ENCODE results near the gene ENAH. TPM values are rescaled to one million over a fixed set of nuclear protein-coding genes. Genes with fewer than 3 reads are reported as not detected.
"Not testable (repeated sequence)": the region's sequence is repeated elsewhere in the genome, so short reads cannot be mapped to it uniquely, and the experiment has no call there.

Gene ENAH
- polyA plus RNA-seq, 2 donors = 6.7 to 6.9 TPM

DNA sequence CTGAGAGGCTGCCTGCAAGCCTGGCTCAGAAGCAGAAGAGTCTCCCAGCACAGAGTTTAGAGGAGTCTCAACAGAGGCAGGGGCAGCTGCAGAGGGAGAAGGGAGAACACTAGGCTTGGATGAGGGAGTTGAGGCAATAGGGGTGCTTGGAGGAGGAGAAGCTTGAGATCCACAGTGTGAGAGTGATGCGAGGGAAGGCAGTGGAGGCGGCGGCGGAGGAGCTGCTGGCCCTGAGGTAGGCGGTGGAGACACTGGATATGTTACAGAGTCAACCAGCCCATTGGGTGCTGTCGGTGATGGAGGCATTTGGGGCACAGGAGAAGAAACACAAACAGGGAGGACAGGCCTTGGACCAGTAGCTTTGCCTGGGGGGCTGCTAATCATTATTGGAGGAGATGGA is 135.7 kb downstream of the ENAH start:
- H3K36me3 ChIP-seq (ENCODE audit: control insufficient read depth in 2 of 2, insufficient read depth in 2 of 2, low read length in 1 of 2) = peaks cover 0 to 2% of the 10 kb centered on the region in 2 donors
- 95 to 99% methylated on average over 6 of the region's 6 CpGs for WGBS, 2 donors
- no peaks in the 10 kb centered on the region for H3K4me1 ChIP-seq (ENCODE audit: control insufficient read depth in 2 of 2, insufficient read depth in 2 of 2, low read length in 1 of 2)
- no peaks in the 10 kb centered on the region for H3K9me3 ChIP-seq (ENCODE audit: control insufficient read depth in 2 of 2, insufficient read depth in 1 of 2, low read depth in 1 of 2, low read length in 1 of 2)
- H3K27ac ChIP-seq (ENCODE audit: low read depth in 2 of 2, low read length in 1 of 2) = no peak overlapping the region
- no peaks in the 10 kb centered on the region for H3K27me3 ChIP-seq (ENCODE audit: control insufficient read depth in 1 of 2, insufficient read depth in 2 of 2, low read length in 2 of 2)
- no peak overlapping the region for H3K4me3 ChIP-seq (ENCODE audit: low read depth in 1 of 2, low read length in 2 of 2)

DNA sequence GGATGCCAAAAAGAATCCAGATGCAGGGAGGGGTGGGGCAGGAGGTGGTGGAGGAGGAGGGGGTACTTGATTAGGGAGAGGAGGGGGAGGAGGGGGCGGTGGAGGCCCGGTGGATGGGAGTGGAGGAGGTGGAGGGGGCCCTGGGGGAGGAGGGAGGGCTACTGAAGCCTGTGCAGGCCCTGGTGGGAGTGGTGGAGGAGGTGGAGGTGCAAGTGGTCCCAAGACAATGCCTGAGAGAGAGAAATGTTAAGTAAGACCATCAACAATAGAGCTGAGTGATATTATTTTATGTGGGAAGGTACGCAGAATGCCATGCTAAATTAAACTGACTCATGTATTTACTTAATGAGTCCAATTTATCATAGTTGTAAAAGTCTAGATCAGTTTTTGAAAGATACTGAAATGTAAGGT is 138.2 kb downstream of the ENAH start:
- WGBS, 2 donors = 64 to 72% methylated on average over 3 of the region's 3 CpGs
- no peaks in the 10 kb centered on the region for H3K9me3 ChIP-seq (ENCODE audit: control insufficient read depth in 2 of 2, insufficient read depth in 1 of 2, low read depth in 1 of 2, low read length in 1 of 2)
- no peak overlapping the region for H3K4me3 ChIP-seq (ENCODE audit: low read depth in 1 of 2, low read length in 2 of 2)
- H3K27ac ChIP-seq (ENCODE audit: low read depth in 2 of 2, low read length in 1 of 2) = no peak overlapping the region
- H3K27me3 ChIP-seq (ENCODE audit: control insufficient read depth in 1 of 2, insufficient read depth in 2 of 2, low read length in 2 of 2) = no peaks in the 10 kb centered on the region
- no peaks in the 10 kb centered on the region for H3K4me1 ChIP-seq (ENCODE audit: control insufficient read depth in 2 of 2, insufficient read depth in 2 of 2, low read length in 1 of 2)
- peaks cover 0 to 2% of the 10 kb centered on the region in 2 donors for H3K36me3 ChIP-seq (ENCODE audit: control insufficient read depth in 2 of 2, insufficient read depth in 2 of 2, low read length in 1 of 2)

DNA sequence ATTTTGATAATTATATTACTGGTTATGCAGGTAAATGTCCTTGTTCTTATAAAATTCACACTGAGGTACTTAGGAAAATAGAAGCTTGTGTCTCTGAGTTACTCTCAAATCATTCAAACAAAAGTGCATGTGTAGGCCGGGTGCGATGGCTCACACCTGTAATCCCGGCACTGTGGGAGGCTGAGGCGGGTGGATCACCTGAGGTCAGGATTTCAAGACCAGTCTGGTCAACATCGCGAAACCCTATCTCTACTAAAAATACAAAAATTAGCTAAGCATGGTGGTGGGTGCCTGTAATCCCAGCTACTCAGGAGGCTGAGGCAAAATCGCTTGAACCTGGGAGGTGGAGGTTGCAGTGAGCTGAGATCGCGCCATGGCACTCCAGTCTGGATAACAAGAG is 139.3 kb downstream of the ENAH start:
- not testable (repeated sequence) for H3K27me3 ChIP-seq (ENCODE audit: control insufficient read depth in 1 of 2, insufficient read depth in 2 of 2, low read length in 2 of 2); H3K36me3 ChIP-seq (ENCODE audit: control insufficient read depth in 2 of 2, insufficient read depth in 2 of 2, low read length in 1 of 2); H3K9me3 ChIP-seq (ENCODE audit: control insufficient read depth in 2 of 2, insufficient read depth in 1 of 2, low read depth in 1 of 2, low read length in 1 of 2); H3K4me1 ChIP-seq (ENCODE audit: control insufficient read depth in 2 of 2, insufficient read depth in 2 of 2, low read length in 1 of 2); H3K27ac ChIP-seq (ENCODE audit: low read depth in 2 of 2, low read length in 1 of 2); H3K4me3 ChIP-seq (ENCODE audit: low read depth in 1 of 2, low read length in 2 of 2)
- WGBS, 2 donors = 97 to 98% methylated on average over 9 of the region's 9 CpGs

DNA sequence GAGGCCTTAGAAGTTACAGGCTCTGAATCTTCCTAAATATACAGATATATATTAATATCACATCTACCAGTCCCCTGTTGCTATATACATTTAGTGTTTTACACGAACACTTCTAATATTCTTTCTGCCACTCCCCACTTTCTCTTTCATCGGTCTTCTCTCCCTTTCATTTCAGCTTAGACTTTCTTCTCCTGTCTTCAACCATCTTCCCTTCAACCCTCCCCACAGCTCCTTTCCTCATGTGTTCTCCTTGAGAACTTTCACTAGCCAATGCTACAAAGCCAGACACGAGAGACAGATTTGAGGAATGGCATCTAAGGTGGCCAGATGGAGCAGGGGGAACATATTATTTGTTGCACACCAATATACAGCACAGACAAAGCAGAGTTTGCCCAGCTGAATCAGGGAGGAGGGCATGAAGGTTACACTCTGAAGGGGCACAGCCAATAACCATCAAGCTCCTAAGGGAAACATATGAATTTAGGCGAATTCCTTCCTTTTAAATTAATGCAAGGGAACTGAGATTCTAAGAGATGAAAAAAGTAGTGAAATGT is 141.0 kb downstream of the ENAH start:
- H3K27ac ChIP-seq (ENCODE audit: low read depth in 2 of 2, low read length in 1 of 2) = no peak overlapping the region
- WGBS, 2 donors = 91 to 96% methylated on average over 4 of the region's 4 CpGs
- H3K9me3 ChIP-seq (ENCODE audit: control insufficient read depth in 2 of 2, insufficient read depth in 1 of 2, low read depth in 1 of 2, low read length in 1 of 2) = no peaks in the 10 kb centered on the region
- H3K4me3 ChIP-seq (ENCODE audit: low read depth in 1 of 2, low read length in 2 of 2) = no peak overlapping the region
- no peaks in the 10 kb centered on the region for H3K4me1 ChIP-seq (ENCODE audit: control insufficient read depth in 2 of 2, insufficient read depth in 2 of 2, low read length in 1 of 2)
- no peaks in the 10 kb centered on the region for H3K36me3 ChIP-seq (ENCODE audit: control insufficient read depth in 2 of 2, insufficient read depth in 2 of 2, low read length in 1 of 2)
- no peaks in the 10 kb centered on the region for H3K27me3 ChIP-seq (ENCODE audit: control insufficient read depth in 1 of 2, insufficient read depth in 2 of 2, low read length in 2 of 2)

DNA sequence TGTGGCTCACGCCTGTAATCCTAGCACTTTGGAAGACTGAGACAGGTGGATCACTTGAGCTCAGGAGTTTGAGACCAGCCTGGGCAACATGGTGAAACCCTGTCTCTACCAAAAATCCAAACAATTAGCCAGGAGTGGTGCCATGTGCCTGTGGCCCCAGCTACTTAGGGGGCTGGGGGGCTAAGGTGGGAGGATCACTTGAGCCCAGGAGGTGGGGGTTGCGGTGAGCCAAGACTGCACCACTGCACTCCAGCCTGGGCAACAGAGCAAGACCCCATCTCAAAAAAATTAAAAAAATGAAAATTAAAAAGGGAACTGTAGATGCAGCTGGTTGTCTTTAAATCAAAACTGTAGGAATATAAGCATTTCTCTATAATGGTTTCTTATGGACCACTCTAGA is 142.2 kb downstream of the ENAH start:
- H3K4me3 ChIP-seq (ENCODE audit: low read depth in 1 of 2, low read length in 2 of 2); H3K9me3 ChIP-seq (ENCODE audit: control insufficient read depth in 2 of 2, insufficient read depth in 1 of 2, low read depth in 1 of 2, low read length in 1 of 2); H3K27ac ChIP-seq (ENCODE audit: low read depth in 2 of 2, low read length in 1 of 2); H3K4me1 ChIP-seq (ENCODE audit: control insufficient read depth in 2 of 2, insufficient read depth in 2 of 2, low read length in 1 of 2); H3K27me3 ChIP-seq (ENCODE audit: control insufficient read depth in 1 of 2, insufficient read depth in 2 of 2, low read length in 2 of 2); H3K36me3 ChIP-seq (ENCODE audit: control insufficient read depth in 2 of 2, insufficient read depth in 2 of 2, low read length in 1 of 2): not testable (repeated sequence)
- 94 to 98% methylated on average over 2 of the region's 2 CpGs for WGBS, 2 donors

DNA sequence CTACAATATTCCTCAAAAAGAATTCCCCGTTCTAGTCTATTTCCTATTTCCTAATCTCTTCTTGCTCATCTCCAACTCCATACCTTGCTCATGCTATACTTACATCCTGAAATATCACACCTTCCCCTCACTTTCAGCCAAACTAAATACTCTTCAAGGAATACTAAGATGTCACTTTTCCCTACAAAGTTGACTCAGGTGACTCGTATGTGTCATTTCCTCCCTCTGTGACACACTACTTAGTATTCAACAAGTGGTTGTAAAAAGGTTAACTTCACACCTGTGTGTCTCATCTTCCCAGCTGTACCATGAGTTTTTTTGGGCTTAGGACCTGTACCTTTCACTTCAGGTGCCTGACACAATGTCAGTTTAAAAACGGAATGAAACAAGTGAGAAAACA is 143.2 kb downstream of the ENAH start:
- Histone ChIP-seq H3K36me3 (ENCODE audit: control insufficient read depth in 2 of 2, insufficient read depth in 2 of 2, low read length in 1 of 2) (no peaks in the 10 kb centered on the region), H3K27me3 (ENCODE audit: control insufficient read depth in 1 of 2, insufficient read depth in 2 of 2, low read length in 2 of 2) (no peaks in the 10 kb centered on the region), H3K4me3 (ENCODE audit: low read depth in 1 of 2, low read length in 2 of 2) (no peak overlapping the region), H3K9me3 (ENCODE audit: control insufficient read depth in 2 of 2, insufficient read depth in 1 of 2, low read depth in 1 of 2, low read length in 1 of 2) (no peaks in the 10 kb centered on the region), H3K27ac (ENCODE audit: low read depth in 2 of 2, low read length in 1 of 2) (no peak overlapping the region), H3K4me1 (ENCODE audit: control insufficient read depth in 2 of 2, insufficient read depth in 2 of 2, low read length in 1 of 2) (no peaks in the 10 kb centered on the region)
- WGBS, 2 donors = 83 to 84% methylated on average over 3 of the region's 3 CpGs

DNA sequence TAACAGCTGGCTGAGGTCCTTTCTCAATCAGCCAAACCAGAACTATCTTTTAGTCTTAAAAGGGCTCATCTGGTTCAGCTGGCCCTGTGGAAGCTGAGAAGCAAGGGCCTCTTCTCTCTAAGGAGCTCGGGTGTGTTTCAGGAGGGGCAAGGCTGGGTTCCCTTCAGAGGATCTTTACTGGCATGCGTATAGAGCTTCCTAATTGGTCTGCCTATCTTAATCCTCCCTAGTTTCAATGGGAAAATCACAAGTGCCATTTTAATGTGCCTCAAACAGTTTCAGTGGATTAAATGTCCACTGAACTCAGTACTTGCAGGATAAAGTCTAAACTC is 143.6 kb downstream of the ENAH start:
- no peaks in the 10 kb centered on the region for H3K4me1 ChIP-seq (ENCODE audit: control insufficient read depth in 2 of 2, insufficient read depth in 2 of 2, low read length in 1 of 2)
- H3K27me3 ChIP-seq (ENCODE audit: control insufficient read depth in 1 of 2, insufficient read depth in 2 of 2, low read length in 2 of 2) = no peaks in the 10 kb centered on the region
- no peaks in the 10 kb centered on the region for H3K36me3 ChIP-seq (ENCODE audit: control insufficient read depth in 2 of 2, insufficient read depth in 2 of 2, low read length in 1 of 2)
- H3K4me3 ChIP-seq (ENCODE audit: low read depth in 1 of 2, low read length in 2 of 2) = no peak overlapping the region
- H3K27ac ChIP-seq (ENCODE audit: low read depth in 2 of 2, low read length in 1 of 2) = peak overlapping the region in 1 of 2 donors; percentile 29
- H3K9me3 ChIP-seq (ENCODE audit: control insufficient read depth in 2 of 2, insufficient read depth in 1 of 2, low read depth in 1 of 2, low read length in 1 of 2) = no peaks in the 10 kb centered on the region
- 80 to 91% methylated on average over 2 of the region's 2 CpGs for WGBS, 2 donors

DNA sequence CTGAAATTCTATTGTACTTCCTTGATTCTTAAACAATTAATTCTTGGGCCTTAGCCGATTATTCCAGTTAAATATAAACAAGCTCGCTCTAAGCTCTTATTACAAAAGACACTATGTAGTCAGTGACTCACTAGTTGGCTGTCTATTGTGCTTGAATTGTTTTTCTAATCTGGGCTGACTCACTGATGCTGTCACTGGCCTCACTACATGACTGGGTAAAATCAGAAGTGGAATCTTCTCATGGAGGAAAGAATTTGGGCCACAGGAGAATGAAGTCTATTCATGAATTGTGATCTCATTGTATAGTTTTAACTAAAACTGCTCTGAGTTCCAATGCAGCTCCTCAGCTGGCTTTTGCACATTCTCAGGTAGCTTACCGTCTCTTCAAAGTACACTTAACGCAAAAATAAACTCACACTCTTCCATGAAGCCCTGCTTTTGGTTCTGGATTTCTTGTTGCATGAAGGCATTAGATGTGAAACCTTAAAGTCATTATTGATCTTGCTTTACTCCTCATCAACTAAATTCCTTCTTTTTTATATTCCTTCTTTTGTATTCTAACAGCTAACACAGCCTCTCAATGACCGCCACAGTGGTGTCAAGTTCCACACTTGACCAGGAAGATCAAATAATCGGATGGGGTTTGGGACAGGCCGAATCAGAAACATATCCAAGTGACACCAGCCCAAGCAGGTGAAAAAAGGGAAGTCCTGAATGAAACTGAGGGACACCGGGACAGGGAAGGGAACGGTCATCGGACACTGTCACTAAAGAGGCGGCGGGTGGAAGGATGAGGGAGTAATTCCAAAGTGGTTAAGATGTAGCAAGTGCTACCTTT is 144.2 kb downstream of the ENAH start:
- Histone ChIP-seq H3K27me3 (ENCODE audit: control insufficient read depth in 1 of 2, insufficient read depth in 2 of 2, low read length in 2 of 2) (no peaks in the 10 kb centered on the region), H3K4me3 (ENCODE audit: low read depth in 1 of 2, low read length in 2 of 2) (no peak overlapping the region), H3K36me3 (ENCODE audit: control insufficient read depth in 2 of 2, insufficient read depth in 2 of 2, low read length in 1 of 2) (no peaks in the 10 kb centered on the region), H3K4me1 (ENCODE audit: control insufficient read depth in 2 of 2, insufficient read depth in 2 of 2, low read length in 1 of 2) (no peaks in the 10 kb centered on the region), H3K9me3 (ENCODE audit: control insufficient read depth in 2 of 2, insufficient read depth in 1 of 2, low read depth in 1 of 2, low read length in 1 of 2) (no peaks in the 10 kb centered on the region), H3K27ac (ENCODE audit: low read depth in 2 of 2, low read length in 1 of 2) (peak overlapping the region in 1 of 2 donors; percentile 30)
- 70 to 72% methylated on average over 12 of the region's 12 CpGs for WGBS, 2 donors

DNA sequence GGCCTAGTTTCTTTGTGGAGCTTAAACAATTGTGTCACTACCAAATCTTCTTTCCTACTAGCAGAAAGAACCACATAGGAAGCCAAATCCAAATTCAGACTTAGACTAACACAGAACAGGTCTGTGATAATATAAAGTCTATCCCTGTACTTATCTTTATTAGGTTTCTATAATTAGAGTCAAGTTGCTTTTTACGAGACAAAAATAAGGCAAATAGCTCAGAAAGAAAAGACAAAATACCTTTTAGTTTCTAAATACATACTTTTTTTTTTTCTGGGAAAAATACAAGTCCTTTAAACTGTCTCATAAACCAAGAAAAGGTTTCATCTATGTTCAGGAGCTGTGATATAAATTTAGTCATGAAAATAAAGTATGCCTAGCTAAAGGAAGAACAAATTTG is 146.2 kb downstream of the ENAH start:
- Histone ChIP-seq H3K27me3 (ENCODE audit: control insufficient read depth in 1 of 2, insufficient read depth in 2 of 2, low read length in 2 of 2) (no peaks in the 10 kb centered on the region), H3K4me3 (ENCODE audit: low read depth in 1 of 2, low read length in 2 of 2) (no peak overlapping the region), H3K4me1 (ENCODE audit: control insufficient read depth in 2 of 2, insufficient read depth in 2 of 2, low read length in 1 of 2) (no peaks in the 10 kb centered on the region), H3K9me3 (ENCODE audit: control insufficient read depth in 2 of 2, insufficient read depth in 1 of 2, low read depth in 1 of 2, low read length in 1 of 2) (no peaks in the 10 kb centered on the region), H3K27ac (ENCODE audit: low read depth in 2 of 2, low read length in 1 of 2) (no peak overlapping the region), H3K36me3 (ENCODE audit: control insufficient read depth in 2 of 2, insufficient read depth in 2 of 2, low read length in 1 of 2) (no peaks in the 10 kb centered on the region)
- 88 to 94% methylated on average over 1 of the region's 1 CpG for WGBS, 2 donors

DNA sequence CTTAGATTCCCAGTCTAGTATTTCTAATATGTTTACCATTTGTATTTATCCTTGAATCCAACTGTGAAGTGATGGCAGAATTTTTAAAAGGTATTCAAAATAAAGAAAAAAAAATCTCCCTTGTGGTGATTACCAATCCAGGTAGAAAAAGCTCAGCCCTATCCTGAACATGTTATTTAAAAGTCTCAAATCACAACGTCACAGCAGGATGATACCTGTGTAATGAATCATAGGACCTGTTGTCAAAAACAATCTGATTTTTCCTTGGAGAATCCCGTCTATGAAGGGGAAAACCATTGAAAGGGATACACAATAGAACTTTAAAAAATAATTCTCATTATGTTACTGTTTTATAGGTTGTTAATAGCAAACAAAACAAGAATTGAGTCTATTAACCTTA is 148.1 kb downstream of the ENAH start:
- Histone ChIP-seq H3K36me3 (ENCODE audit: control insufficient read depth in 2 of 2, insufficient read depth in 2 of 2, low read length in 1 of 2) (no peaks in the 10 kb centered on the region), H3K27ac (ENCODE audit: low read depth in 2 of 2, low read length in 1 of 2) (no peak overlapping the region), H3K9me3 (ENCODE audit: control insufficient read depth in 2 of 2, insufficient read depth in 1 of 2, low read depth in 1 of 2, low read length in 1 of 2) (no peaks in the 10 kb centered on the region), H3K4me3 (ENCODE audit: low read depth in 1 of 2, low read length in 2 of 2) (no peak overlapping the region), H3K27me3 (ENCODE audit: control insufficient read depth in 1 of 2, insufficient read depth in 2 of 2, low read length in 2 of 2) (no peaks in the 10 kb centered on the region), H3K4me1 (ENCODE audit: control insufficient read depth in 2 of 2, insufficient read depth in 2 of 2, low read length in 1 of 2) (no peaks in the 10 kb centered on the region)
- WGBS, 2 donors = 82 to 86% methylated on average over 2 of the region's 2 CpGs

Measured in esophagus (tissue), 2 donors.